Subcutaneous abdominal adipose tissue (tissue), 5 donors: ENCODE data around the gene DRC3.
A peak's percentile ranks its signal among the peaks of the same experiment; 100 is the strongest.

Experiments
- H3K27ac ChIP-seq: one replicate; pipeline ENCODE4 v1.7.0; 2013; ENCODE audit warnings: low read depth, mild to moderate bottlenecking, inconsistent platforms, low read length, moderate library complexity
- H3K27me3 ChIP-seq, 5 donors: one replicate each; pipeline ENCODE4 v1.7.0; 2013; ENCODE audit warnings: low read length in 5 of 5, inconsistent platforms in 1 of 5; ENCODE audit not compliant: control insufficient read depth in 5 of 5, insufficient read depth in 4 of 5
- H3K36me3 ChIP-seq, 5 donors: one replicate each; pipeline ENCODE4 v1.7.0; 2013; ENCODE audit warnings: low read length in 5 of 5; ENCODE audit not compliant: control insufficient read depth in 5 of 5, insufficient read depth in 5 of 5
- H3K4me1 ChIP-seq, 5 donors: one replicate each; pipeline ENCODE4 v1.7.0; 2013; ENCODE audit warnings: low read length in 5 of 5, mild to moderate bottlenecking in 3 of 5, moderate library complexity in 1 of 5; ENCODE audit not compliant: control insufficient read depth in 5 of 5, insufficient read depth in 5 of 5
- H3K4me3 ChIP-seq, 5 donors: one replicate each; pipeline ENCODE4 v1.7.0; 2013; ENCODE audit warnings: low read length in 5 of 5, low read depth in 1 of 5
- H3K9ac ChIP-seq, 5 donors: one replicate each; pipeline ENCODE4 v1.7.0; 2013; ENCODE audit warnings: low read length in 5 of 5, mild to moderate bottlenecking in 4 of 5, moderate library complexity in 3 of 5
- H3K9me3 ChIP-seq, 5 donors: one replicate each; pipeline ENCODE4 v1.7.0; 2013; ENCODE audit warnings: low read length in 5 of 5; ENCODE audit not compliant: control insufficient read depth in 5 of 5
- donor health status: healthy.
- donor health status: healthy.
- donor health status: healthy.
- donor health status: healthy.
- donor health status: healthy.

DRC3 gene

GRCh38 chr17:17978481-17979424 lies 6.1 kb downstream of the DRC3 start:
- Histone ChIP-seq H3K4me1 (peaks cover 0 to 9% (median 5%) of the 10 kb centered on the region in 5 donors), H3K27ac (no peak overlapping the region), H3K36me3 (no peaks in the 10 kb centered on the region), H3K9me3 (no peaks in the 10 kb centered on the region), H3K9ac (no peak overlapping the region), H3K27me3 (no peaks in the 10 kb centered on the region), H3K4me3 (no peak overlapping the region)

- H3K9me3 ChIP-seq = no peaks in the 10 kb centered on the region
- no peaks in the 10 kb centered on the region for H3K36me3 ChIP-seq
- H3K4me1 ChIP-seq = peaks cover 0 to 9% (median 5%) of the 10 kb centered on the region in 5 donors
- H3K4me3 ChIP-seq = no peak overlapping the region
- H3K27ac ChIP-seq = no peak overlapping the region
- no peak overlapping the region for H3K9ac ChIP-seq
- H3K27me3 ChIP-seq = no peaks in the 10 kb centered on the region
These were observed 7.1 kb downstream of the DRC3 start for GRCh38 chr17:17979778-17980177.

GRCh38 chr17:17981330-17981729 lies 8.7 kb downstream of the DRC3 start:
- H3K4me3 ChIP-seq = no peak overlapping the region

GRCh38 chr17:17982801-17983200 lies 10.1 kb downstream of the DRC3 start:
- Histone ChIP-seq H3K27ac (no peak overlapping the region), H3K4me1 (peaks cover 0 to 9% (median 5%) of the 10 kb centered on the region in 5 donors), H3K27me3 (no peaks in the 10 kb centered on the region), H3K4me3 (no peak overlapping the region), H3K9ac (peak overlapping the region in 1 of 5 donors; percentile 41), H3K9me3 (no peaks in the 10 kb centered on the region), H3K36me3 (no peaks in the 10 kb centered on the region)

More at GRCh38 chr17:17981330-17981729, 8.7 kb downstream of the DRC3 start:
- no peak overlapping the region for H3K27ac ChIP-seq
- no peaks in the 10 kb centered on the region for H3K27me3 ChIP-seq
- no peaks in the 10 kb centered on the region for H3K9me3 ChIP-seq
- no peak overlapping the region for H3K9ac ChIP-seq
- peaks cover 0 to 9% (median 5%) of the 10 kb centered on the region in 5 donors for H3K4me1 ChIP-seq
- H3K36me3 ChIP-seq = no peaks in the 10 kb centered on the region

- H3K4me3 ChIP-seq = no peak overlapping the region
- no peaks in the 10 kb centered on the region for H3K9me3 ChIP-seq
- peaks cover 0 to 9% (median 5%) of the 10 kb centered on the region in 5 donors for H3K4me1 ChIP-seq
- no peaks in the 10 kb centered on the region for H3K27me3 ChIP-seq
- H3K27ac ChIP-seq = no peak overlapping the region
- H3K36me3 ChIP-seq = peaks cover 0 to 2% (median 0%) of the 10 kb centered on the region in 5 donors
- H3K9ac ChIP-seq = peak overlapping the region in 2 of 5 donors; percentile 18 to 41
These were observed 10.7 kb downstream of the DRC3 start for GRCh38 chr17:17983376-17983775.

- H3K9ac ChIP-seq = no peak overlapping the region
- H3K27me3 ChIP-seq = no peaks in the 10 kb centered on the region
- H3K4me3 ChIP-seq = no peak overlapping the region
- no peak overlapping the region for H3K27ac ChIP-seq
- H3K9me3 ChIP-seq = no peaks in the 10 kb centered on the region
- peaks cover 0 to 2% (median 0%) of the 10 kb centered on the region in 5 donors for H3K36me3 ChIP-seq
- peaks cover 0 to 9% (median 5%) of the 10 kb centered on the region in 5 donors for H3K4me1 ChIP-seq
These were observed 11.1 kb downstream of the DRC3 start for GRCh38 chr17:17983776-17984175.

GRCh38 chr17:17985153-17985552 lies 12.5 kb downstream of the DRC3 start:
- no peak overlapping the region for H3K27ac ChIP-seq
- no peaks in the 10 kb centered on the region for H3K27me3 ChIP-seq

GRCh38 chr17:17985555-17985954 lies 12.9 kb downstream of the DRC3 start:
- no peaks in the 10 kb centered on the region for H3K27me3 ChIP-seq
- H3K27ac ChIP-seq = no peak overlapping the region
- no peak overlapping the region for H3K4me3 ChIP-seq
- H3K4me1 ChIP-seq = peaks cover 0 to 16% (median 5%) of the 10 kb centered on the region in 5 donors
- peaks cover 0 to 3% (median 0%) of the 10 kb centered on the region in 5 donors for H3K36me3 ChIP-seq
- no peaks in the 10 kb centered on the region for H3K9me3 ChIP-seq
- no peak overlapping the region for H3K9ac ChIP-seq

More at GRCh38 chr17:17985153-17985552, 12.5 kb downstream of the DRC3 start:
- H3K4me1 ChIP-seq = peaks cover 0 to 12% (median 5%) of the 10 kb centered on the region in 5 donors
- H3K36me3 ChIP-seq = peaks cover 0 to 3% (median 0%) of the 10 kb centered on the region in 5 donors
- no peak overlapping the region for H3K9ac ChIP-seq
- H3K4me3 ChIP-seq = no peak overlapping the region
- no peaks in the 10 kb centered on the region for H3K9me3 ChIP-seq

GRCh38 chr17:17987187-17987896 lies 14.7 kb downstream of the DRC3 start:
- Histone ChIP-seq H3K4me1 (peaks cover 0 to 16% (median 5%) of the 10 kb centered on the region in 5 donors), H3K4me3 (no peak overlapping the region), H3K36me3 (peaks cover 0 to 3% (median 0%) of the 10 kb centered on the region in 5 donors), H3K9ac (no peak overlapping the region), H3K9me3 (no peaks in the 10 kb centered on the region), H3K27ac (no peak overlapping the region), H3K27me3 (no peaks in the 10 kb centered on the region)

GRCh38 chr17:17987901-17988300 lies 15.2 kb downstream of the DRC3 start:
- Histone ChIP-seq H3K27me3 (no peaks in the 10 kb centered on the region), H3K36me3 (peaks cover 0 to 3% (median 0%) of the 10 kb centered on the region in 5 donors), H3K4me3 (no peak overlapping the region), H3K9me3 (no peaks in the 10 kb centered on the region), H3K4me1 (peaks cover 0 to 15% (median 5%) of the 10 kb centered on the region in 5 donors), H3K9ac (no peak overlapping the region), H3K27ac (no peak overlapping the region)
